GM18951 (cell line): ENCODE measurements around the gene EFNA3.

Source experiments
- POLR2A ChIP-seq: IDR thresholded peaks from 4 replicates; pipeline ENCODE4 v1.6.1; 2011; ENCODE audit warnings: mild to moderate bottlenecking; ENCODE audit not compliant: insufficient read length, insufficient read depth; ENCODE audit errors: extremely low read depth
- in situ Hi-C: fragments of 300-500 bp; cut with MboI; formaldehyde crosslinking; loops from one replicate; pipeline ENCODE4 v1.12.0; 2022; ENCODE audit warnings: low sequenced_read_pairs, mixed read lengths, inconsistent platforms; ENCODE audit not compliant: unreplicated experiment

The EFNA3 gene, protein sequence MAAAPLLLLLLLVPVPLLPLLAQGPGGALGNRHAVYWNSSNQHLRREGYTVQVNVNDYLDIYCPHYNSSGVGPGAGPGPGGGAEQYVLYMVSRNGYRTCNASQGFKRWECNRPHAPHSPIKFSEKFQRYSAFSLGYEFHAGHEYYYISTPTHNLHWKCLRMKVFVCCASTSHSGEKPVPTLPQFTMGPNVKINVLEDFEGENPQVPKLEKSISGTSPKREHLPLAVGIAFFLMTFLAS

DNA sequence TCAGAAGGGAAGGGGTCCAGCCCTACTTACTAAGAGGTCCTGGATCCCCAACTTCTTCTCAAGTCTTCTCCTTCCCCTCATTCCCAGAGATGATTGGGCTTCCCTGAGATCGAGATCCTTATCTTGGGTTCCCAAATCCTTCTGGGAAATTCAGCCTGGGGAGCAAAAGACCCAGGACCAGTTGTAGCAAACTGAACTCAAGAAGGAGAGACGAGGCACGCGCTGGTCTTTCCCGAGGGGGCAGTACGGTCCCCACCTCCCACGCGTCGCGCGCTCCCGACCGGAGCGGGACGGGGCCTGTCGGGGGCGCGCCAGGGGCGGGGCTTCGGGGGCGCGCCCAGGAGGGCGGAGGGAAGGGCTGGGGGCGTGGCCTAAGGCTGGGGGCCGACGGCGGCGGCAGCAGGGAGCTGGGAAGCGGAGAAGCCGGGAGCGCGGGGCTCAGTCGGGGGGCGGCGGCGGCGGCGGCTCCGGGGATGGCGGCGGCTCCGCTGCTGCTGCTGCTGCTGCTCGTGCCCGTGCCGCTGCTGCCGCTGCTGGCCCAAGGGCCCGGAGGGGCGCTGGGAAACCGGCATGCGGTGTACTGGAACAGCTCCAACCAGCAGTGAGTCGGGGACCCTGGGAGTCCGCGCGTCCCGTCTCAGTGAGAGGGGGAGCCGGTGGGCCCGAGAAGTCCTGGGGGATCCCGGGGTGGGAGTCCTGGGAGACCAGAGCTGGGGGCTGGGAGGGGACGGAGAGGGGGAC, at the start of gene EFNA3:
Gene EFNA3 (plus strand): TSS at position 369 of the 741 bp plus-strand sequence. CDS start 105 bp downstream, at position 474.
- no peak for TF ChIP-seq POLR2A
- in situ Hi-C loops = loop anchor here (10.0 kb wide), 1 partner anchor 514 kb away; the partner anchor contains the start of gene CHRNB2

DNA sequence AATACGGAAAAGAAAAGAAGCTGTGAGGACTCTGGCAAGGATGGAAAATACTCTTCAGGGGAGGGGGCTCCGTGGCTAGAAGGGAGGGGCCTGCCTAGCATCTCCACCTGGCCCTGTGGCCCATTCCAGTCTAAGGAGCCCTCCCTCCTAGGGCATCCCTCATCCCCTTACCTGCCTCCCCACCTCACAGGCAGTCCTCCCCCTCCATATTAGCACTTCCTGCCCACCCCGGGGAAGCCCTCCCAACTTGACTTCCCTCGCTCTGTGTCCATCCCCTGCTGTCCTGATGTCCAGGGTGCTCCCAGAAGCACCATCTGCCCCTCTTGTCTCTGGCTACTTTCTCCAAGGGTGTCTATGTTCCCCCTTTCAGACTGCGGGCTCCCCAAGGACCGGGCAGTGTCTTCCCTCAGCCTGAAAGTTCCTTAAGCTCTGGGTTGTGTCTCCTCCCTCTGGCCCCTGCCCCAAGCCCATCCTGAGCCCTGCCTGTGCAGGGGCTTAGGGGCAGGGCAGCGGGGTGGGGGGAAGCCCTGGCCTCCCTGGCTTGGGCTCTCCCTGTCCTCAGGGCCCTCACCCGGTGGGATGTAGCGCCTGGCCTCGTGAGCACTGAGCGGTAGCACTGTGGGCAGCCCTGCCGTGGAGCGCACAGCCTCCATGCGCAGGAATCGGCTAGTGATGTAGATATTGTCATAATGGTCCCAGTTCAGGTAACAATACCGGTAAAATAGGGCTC, 49.0 kb upstream of the EFNA3 start:
- in situ Hi-C loops = no loop called here

DNA sequence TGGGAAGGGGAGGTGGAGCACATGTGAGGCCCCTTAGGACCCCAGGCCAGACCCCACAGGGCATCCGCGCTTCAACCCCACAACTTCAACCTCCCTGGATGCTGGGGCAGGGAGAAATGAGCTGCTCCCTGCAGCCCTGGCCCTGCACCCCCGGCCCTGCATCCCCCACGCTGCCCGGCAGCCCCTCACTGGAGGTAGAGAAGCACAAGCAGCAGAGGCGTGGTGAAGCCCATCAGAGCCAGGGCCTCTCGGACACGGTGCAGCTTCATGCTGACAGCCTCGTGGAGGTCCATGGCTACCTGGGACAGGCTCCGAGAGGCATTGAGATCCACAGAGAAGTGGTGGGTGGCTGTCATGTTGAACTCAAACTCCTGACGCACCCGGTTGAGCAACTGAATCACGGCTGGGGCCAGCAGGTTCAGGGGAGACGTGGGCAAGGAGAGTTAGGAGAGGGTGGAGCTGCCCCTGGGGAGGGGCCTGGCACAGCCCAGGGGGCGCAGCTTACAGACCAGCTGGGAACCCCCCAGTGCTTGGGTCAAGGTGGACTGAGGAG, 48.3 kb upstream of the EFNA3 start:
- TF ChIP-seq POLR2A = no peak
- in situ Hi-C loops = no loop called here

More for the DNA sequence above, 49.0 kb upstream of the EFNA3 start:
- TF ChIP-seq POLR2A = no peak

DNA sequence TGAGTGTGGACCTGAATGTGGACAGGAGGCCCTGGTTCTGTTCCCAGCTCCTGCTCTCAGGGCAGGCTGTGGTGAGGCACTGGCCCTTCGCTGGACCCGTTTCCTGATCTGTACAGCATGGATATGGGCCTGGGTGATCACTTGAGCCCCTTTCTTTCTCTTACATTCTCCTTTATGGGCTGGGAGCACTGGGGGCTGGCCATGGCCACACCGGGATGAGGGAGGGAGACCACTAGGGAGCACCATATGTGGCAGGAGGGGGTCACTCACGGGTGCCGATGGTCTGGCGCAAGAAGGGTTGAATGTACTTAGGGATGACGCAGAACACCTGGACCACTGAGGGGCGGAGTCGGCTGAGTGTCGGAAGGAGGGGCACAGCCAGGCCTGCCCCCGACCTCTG, 47.7 kb upstream of the EFNA3 start:
- TF ChIP-seq POLR2A = no peak
- in situ Hi-C loops = no loop called here

DNA sequence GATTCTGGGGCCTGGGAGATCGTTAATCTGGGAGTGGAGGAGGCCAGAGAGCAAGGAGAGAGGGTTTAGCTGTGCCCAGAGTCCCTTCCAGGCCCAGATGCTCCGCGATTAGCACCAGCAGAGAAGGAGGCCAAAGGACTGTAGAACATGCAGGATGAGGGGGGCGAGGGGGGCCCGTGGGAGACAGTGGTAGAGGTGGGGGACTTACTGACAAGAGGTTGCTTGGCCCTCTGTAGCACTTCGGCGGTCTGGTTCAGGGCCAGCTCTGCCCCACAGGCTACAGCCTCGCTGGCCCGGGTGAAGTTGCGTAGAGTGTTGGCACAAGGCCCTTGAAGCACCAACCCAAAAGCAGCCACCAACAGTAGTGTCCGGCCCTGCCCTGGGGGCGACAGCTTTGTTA, 45.8 kb upstream of the EFNA3 start:
- in situ Hi-C loops = no loop called here

DNA sequence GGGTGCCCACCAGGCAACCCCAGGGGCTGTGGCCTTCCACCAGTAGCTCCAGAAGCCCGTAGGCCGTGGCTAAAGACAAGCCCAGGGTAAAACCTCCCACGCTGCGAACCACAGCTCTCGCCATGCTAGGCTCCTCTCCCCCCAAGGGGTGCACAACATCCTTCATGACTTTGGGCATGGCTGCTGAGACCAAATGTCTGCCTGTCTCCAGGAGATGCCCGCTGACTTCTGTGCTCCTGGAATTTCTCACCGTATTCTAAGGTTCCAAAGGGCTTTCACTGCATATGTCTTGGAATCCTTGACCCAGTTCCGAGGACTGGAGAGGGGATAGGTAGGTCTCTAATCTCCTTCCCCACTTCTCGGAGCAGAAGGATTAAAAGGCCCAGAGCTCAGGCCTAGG, 45.1 kb upstream of the EFNA3 start, which contains the start of the genes DCST1 and DCST2:
Gene DCST1 (plus strand): TSS at position 301 of the 400 bp plus-strand sequence. CDS start 213 bp downstream, outside the sequence.
Gene DCST2 (minus strand): TSS at position 258 of the 400 bp plus-strand sequence. CDS start 80 bp downstream, at position 178.
- in situ Hi-C loops = no loop called here
- no peak for TF ChIP-seq POLR2A

More for the DNA sequence above, 45.8 kb upstream of the EFNA3 start:
- TF ChIP-seq POLR2A = no peak

DNA sequence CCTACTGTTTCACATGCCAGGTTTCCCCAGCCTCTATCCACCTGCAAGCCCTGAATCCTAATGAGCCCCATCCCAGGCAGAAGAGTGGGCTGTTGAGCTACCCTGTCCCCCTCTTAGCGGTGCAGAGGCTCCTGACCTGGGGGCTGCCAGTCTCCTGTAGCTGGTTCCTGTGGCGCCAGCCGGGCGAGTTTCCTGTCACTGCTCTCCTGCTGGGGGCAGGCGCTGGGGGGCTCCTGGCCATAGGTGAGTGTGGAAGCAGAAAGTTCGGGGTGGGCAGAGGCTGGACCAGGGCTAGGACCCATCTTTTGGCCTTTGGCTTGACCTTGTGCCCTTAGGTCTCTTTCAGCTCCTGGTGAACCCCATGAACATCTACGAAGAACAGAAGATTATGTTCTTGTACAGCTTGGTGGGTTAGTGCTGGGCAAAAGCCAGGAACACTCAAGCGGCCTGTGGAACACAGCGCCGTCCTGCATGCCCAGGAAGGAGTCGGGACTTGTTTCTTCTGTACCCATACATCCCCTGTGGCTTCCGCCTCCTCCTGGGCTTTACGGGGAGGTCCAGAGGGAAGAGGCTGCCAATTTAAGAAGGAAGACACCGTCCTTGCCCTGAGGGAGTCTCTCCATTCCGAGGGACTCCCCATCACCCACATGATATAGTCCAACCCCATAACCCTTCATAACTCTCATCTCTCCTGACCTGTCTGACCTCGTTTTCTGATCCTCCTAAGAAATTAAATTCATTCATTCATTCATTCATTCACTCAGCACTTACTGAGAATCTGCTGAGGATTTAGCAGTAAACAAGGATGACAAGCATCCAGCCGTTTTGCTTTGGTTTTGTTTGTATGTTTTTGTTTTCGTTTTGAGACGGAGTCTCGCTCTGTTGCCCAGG, 44.1 kb upstream of the EFNA3 start:
- TF ChIP-seq POLR2A = no peak
- in situ Hi-C loops = no loop called here

DNA sequence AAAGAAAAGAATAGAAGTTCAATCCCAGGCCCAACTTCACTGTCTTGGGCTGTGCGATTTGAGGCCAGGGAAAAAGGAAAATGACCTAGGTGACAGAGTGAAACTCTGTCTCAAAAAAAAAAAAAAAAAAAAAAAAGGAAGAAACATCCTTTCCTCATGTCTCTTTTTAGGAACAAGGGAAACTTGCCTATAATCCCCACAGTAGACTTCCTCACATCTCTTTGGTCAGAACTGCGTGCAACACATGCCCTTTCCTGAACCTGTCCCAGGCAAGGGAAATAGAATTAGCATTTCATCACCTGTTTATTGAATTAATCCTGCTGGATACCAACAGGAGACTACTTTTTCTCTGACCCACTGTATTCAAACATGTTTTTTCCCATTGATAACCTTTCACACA, 42.7 kb upstream of the EFNA3 start:
- no peak for TF ChIP-seq POLR2A
- in situ Hi-C loops = no loop called here

DNA sequence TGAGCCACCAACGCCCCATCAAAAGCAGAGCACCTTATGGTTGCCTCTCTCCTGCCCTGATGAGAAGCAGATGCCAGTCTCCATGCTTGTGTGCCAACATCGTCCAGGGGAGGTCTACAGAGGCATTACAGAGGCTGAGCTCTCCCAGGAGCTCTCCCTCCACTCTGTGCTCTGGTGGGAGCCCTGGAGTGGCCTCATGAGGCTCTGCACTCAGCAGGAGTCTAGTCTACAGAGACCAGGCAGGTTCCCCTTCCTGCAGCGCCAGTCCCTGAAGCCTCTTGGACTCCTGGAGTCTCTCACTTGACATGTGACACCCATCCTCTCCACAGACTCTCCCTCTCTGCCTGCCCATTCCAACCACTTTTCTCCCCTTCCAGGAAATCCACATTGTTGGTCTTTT, 41.6 kb upstream of the EFNA3 start:
- in situ Hi-C loops = no loop called here

DNA sequence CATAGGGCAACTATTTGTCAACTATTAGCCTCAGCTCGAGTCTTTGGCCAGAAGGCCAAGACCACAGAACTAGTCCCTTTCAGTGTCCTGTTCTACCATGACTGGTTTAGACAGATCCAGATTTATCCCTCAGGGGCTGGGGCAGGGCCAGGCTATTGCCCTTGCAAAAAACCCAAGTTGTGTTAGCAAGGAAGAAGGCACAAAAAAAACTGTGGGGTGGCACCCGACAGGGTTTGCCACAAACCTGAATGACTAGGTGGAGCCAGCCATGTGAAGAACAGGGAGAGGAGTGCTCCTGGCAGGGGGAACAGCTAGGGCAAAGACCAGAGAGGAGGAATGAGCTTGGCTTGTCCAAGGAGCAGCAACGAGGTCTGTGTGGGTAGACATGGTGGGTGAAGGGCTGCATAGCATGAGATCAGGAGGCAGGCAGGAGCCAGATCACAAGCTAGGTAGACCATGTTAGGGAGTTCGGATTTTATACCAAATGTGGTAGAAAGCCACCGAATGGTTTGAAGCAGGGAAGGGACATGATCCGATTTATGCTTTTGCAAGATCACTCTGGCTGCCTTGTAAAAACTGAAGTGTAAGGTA, 40.7 kb upstream of the EFNA3 start:
- no peak for TF ChIP-seq POLR2A
- in situ Hi-C loops = no loop called here

More for the DNA sequence above, 41.6 kb upstream of the EFNA3 start:
- no peak for TF ChIP-seq POLR2A

DNA sequence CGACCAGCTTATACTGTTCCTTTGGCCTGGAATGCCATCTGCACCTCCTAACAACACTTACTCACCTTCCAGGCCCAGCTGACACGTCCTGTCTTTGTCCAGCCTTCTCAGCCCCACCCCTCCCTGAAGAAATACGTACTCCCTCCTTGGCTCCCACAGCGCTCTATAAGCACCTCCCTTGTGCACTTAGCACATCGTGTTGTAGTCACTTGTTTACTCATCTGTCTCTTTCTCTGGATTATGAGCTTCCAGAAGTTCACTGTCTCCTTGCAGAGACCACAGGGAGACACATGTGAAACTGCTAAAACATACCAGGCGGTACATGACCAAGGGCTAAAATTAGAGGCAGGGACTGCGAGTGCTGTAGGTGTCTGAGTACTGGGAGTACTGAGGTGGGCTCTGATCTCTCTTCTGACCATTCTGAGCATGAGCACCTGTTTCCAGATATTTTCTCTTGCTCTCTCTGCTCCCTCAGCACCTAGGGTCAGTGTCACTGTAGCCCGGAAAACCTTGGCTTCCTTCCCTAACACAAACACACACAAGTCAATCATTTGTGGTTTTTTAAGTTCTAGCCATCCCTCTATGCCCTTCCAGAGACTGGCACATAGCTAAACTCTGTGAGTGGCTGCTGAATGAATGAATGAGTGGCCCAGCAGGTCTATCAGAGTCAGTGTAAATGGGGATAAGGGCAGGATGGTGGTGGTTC, 39.9 kb upstream of the EFNA3 start:
- in situ Hi-C loops = no loop called here
- no peak for TF ChIP-seq POLR2A
